Kidney (tissue), 14 donors: ENCODE data around the gene MRPS2. TPM values are rescaled to one million over a fixed set of nuclear protein-coding genes. Genes with fewer than 3 reads are reported as not detected.

Experiments
- DNase-seq, 5 donors: peaks; one replicate each; pipeline ENCODE4 v3.0.0-alpha.2; 2013 to 2020
- FAIRE-seq: peaks from 2 replicates; lab custom pipeline; 2012; peaks lifted over from hg19 to GRCh38; lab: Jason Lieb, UNC
- H3K27ac ChIP-seq, 2 donors: one replicate each; pipeline ENCODE4 v1.7.0; 2013; ENCODE audit warnings: low read depth in 2 of 2, low read length in 2 of 2, inconsistent platforms in 1 of 2
- H3K27me3 ChIP-seq: one replicate; pipeline ENCODE4 v1.7.1; 2013; ENCODE audit warnings: low read length, inconsistent platforms; ENCODE audit not compliant: control insufficient read depth, insufficient read depth
- H3K36me3 ChIP-seq, 3 donors: one replicate each; pipeline versions ENCODE4 v1.7.0 to v1.7.1; 2013; ENCODE audit warnings: low read length in 3 of 3, control low read depth in 1 of 3, inconsistent platforms in 1 of 3; ENCODE audit not compliant: insufficient read depth in 3 of 3, control insufficient read depth in 2 of 3
- H3K4me1 ChIP-seq, 3 donors: one replicate each; pipeline versions ENCODE4 v1.7.0 to v1.7.1; 2013; ENCODE audit warnings: low read length in 3 of 3, inconsistent platforms in 1 of 3, low read depth in 1 of 3; ENCODE audit not compliant: control insufficient read depth in 2 of 3, insufficient read depth in 2 of 3
- H3K4me3 ChIP-seq, 3 donors: one replicate each; pipeline versions ENCODE4 v1.7.0 to v1.8.1; 2013; ENCODE audit warnings: low read length in 3 of 3, control low read depth in 1 of 3, inconsistent platforms in 1 of 3
- H3K9ac ChIP-seq, 3 donors: one replicate each; pipeline versions ENCODE4 v1.7.0 to v1.7.1; 2013; ENCODE audit warnings: low read length in 3 of 3, control low read depth in 1 of 3, inconsistent platforms in 1 of 3
- H3K9me3 ChIP-seq, 3 donors: one replicate each; pipeline versions ENCODE4 v1.7.0 to v1.7.1; 2013; ENCODE audit warnings: low read length in 3 of 3, control low read depth in 1 of 3, inconsistent platforms in 1 of 3; ENCODE audit not compliant: control insufficient read depth in 2 of 3, insufficient read depth in 1 of 3
- CTCF ChIP-seq: IDR thresholded peaks from 3 replicates; pipeline ENCODE4 v1.5.1; 2012; ENCODE audit warnings: mild to moderate bottlenecking, moderate library complexity, borderline replicate concordance; ENCODE audit not compliant: insufficient read depth; ENCODE audit errors: extremely low read depth
- intact Hi-C: fragments of 100-400 bp; cut with DNase I; formaldehyde crosslinking; loops from one replicate; pipeline ENCODE4 v1.11.1; 2022
- polyA plus RNA-seq: library from polyadenylated mRNA; stranded (reverse); fragments of 350-450 nt; fragmentation: Illumina TruSeq; extraction: RNeasy Lipid Tissue Mini Kit (QIAGEN cat#74804); gene quantifications from one replicate; pipeline ENCODE4 v1.2.3, GENCODE V29; 2014; ENCODE audit warnings: low read depth, low replicate concordance; ENCODE audit not compliant: insufficient read depth
- total RNA-seq: library from RNA; stranded (reverse); fragmentation: NEBNext Ultra II Directional; extraction: Animal tissue kit (Norgen Biotek cat#: 25700); gene quantifications from one replicate; pipeline ENCODE4 v1.2.1, GENCODE V29; 2021
- donor health status: control.
- donor health status: control.
- donor health status: control.
- donor health status: control.
- donor health status: control.
- donor health status: DM: yes; HTN: yes; CAD: no.
- donor health status: Normal renal cell carcinoma (clear cell type).

The MRPS2 gene
- total and polyA plus RNA-seq, 2 donors from 2014 or later, result 29.1 to 92.7 TPM

- FAIRE-seq (no peak), DNase-seq (no peak)
- Histone ChIP-seq H3K27me3 (no peaks in the 10 kb centered on the region), H3K36me3 (no peaks in the 10 kb centered on the region), H3K9me3 (no peaks in the 10 kb centered on the region), H3K4me1 (no peaks in the 10 kb centered on the region), H3K9ac (no peak overlapping the region), H3K4me3 (no peak overlapping the region), H3K27ac (no peak overlapping the region)
- intact Hi-C loops, result no loop called here
- no peak for TF ChIP-seq CTCF
These were observed 21.2 kb downstream of the MRPS2 start for GRCh38 chr9:135521608-135522095.

- DNase-seq, result no peak
- no peak for FAIRE-seq
- no peak overlapping the region for H3K27ac ChIP-seq
- no peak for TF ChIP-seq CTCF
- no peak overlapping the region for H3K4me3 ChIP-seq
- intact Hi-C loops, result no loop called here
- H3K36me3 ChIP-seq, result no peaks in the 10 kb centered on the region
- H3K9ac ChIP-seq, result no peak overlapping the region
- H3K4me1 ChIP-seq, result no peaks in the 10 kb centered on the region
- no peaks in the 10 kb centered on the region for H3K9me3 ChIP-seq
- no peaks in the 10 kb centered on the region for H3K27me3 ChIP-seq
These were observed 21.8 kb downstream of the MRPS2 start for GRCh38 chr9:135522137-135522877.

GRCh38 chr9:135522931-135523330, 22.4 kb downstream of the MRPS2 start:
- FAIRE-seq (no peak), DNase-seq (no peak)
- no peak for TF ChIP-seq CTCF
- no peaks in the 10 kb centered on the region for H3K9me3 ChIP-seq
- H3K27me3 ChIP-seq, result no peaks in the 10 kb centered on the region
- H3K4me3 ChIP-seq, result no peak overlapping the region
- no peaks in the 10 kb centered on the region for H3K4me1 ChIP-seq
- H3K9ac ChIP-seq, result no peak overlapping the region
- intact Hi-C loops, result no loop called here
- no peak overlapping the region for H3K27ac ChIP-seq
- H3K36me3 ChIP-seq, result no peaks in the 10 kb centered on the region
